GM19043 (cell line): ENCODE results near the gene ITPKA.
A peak's percentile ranks its signal among the peaks of the same experiment; 100 is the strongest.
"Not testable (repeated sequence)": the region's sequence is repeated elsewhere in the genome, so short reads cannot be mapped to it uniquely, and the experiment has no call there.

Experiments used
- ATAC-seq: cut with Tn5 transposase; IDR thresholded peaks from one replicate; pipeline ENCODE4 v1.9.1; 2021; ENCODE audit warnings: low read depth; ENCODE audit not compliant: unreplicated experiment

The ITPKA gene

GRCh38 chr15:41493205-41493901 lies at the start of gene ITPKA:
Gene ITPKA (plus strand): TSS chr15:41493874. CDS start chr15:41493928, 54 bp downstream.
- no peak for ATAC-seq

DNA sequence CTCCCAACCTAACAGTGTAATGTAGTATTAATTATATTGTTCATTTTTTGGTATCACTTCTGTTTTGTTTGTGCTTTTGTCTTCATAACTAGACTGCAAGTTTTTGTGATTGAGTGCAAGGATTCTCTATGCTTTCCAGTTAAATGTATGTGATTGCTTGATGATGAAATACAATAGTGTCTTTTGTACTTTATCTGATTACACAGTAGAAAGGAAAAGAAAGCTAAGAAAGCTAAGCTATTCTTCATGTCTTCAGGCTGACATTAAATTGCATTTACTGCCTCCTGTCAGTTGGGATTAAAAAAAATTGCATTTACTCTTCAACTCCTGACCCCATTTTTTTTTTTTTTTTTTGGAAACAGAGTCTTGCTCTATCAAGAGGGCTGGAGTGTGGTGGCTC lies 48.3 kb upstream of the ITPKA start:
- ATAC-seq = no peak

DNA sequence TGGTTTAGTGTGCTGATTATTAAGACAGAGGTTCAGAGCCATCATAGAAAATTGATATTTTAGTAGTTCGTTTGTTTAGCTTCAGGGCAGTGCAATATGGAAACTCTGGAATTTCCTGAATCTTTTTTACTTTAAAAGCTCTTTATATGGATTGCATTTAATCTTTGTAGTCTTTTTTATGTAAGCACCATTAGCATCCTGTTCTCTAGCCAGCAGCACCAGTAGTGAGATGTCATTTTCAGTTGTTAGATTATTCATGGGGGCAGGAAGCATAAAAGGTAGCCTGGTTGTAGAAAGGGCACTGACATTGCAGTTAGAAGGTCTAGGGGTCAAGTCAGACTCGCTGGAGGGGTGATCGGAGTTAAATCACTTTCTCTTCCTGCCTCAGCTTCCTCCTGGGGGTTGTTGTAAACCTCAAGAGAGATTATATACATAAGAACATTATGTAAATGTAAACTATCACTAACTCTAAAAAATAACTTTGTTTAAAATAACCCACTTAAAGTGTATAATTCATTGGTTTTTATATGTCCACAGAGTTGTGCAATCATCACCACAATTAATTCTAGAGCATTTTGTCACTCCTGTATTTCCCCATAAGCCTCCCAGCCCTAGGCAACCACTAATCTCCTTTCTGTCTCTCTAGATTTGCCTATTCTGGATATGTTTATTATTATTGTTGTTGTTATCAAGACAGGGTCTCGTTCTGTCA lies 31.4 kb upstream of the ITPKA start:
- no peak for ATAC-seq

- no peak for ATAC-seq
Observed at GRCh38 chr15:41464889-41465580, 28.6 kb upstream of the ITPKA start.

DNA sequence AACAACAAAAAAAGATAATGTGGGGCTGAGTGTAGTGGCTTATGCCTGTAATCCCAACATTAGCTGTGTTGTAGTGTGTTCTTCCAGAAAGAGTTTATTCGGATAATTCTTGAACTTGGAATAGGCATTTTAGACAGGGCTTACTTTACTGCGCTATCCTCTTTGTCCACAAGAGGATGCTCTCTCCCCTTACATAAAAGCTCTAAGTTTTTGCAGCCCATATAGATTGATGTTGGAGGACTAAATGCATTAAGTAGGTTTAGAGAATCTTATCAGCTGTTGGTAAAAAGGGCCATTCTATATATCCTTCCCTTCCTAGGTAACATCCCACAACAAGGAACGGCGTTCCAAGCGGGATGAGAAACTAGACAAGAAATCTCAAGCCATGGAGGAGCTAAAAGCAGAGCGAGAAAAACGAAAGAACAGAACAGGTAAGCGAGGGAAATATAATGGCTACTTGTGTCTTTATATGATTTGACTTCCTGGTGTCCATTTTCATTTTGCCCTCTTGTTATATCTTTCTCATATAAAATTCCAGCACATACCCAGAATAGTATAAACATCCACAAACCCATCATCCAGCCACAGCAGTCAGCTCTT lies 27.8 kb upstream of the ITPKA start:
- no peak for ATAC-seq

DNA sequence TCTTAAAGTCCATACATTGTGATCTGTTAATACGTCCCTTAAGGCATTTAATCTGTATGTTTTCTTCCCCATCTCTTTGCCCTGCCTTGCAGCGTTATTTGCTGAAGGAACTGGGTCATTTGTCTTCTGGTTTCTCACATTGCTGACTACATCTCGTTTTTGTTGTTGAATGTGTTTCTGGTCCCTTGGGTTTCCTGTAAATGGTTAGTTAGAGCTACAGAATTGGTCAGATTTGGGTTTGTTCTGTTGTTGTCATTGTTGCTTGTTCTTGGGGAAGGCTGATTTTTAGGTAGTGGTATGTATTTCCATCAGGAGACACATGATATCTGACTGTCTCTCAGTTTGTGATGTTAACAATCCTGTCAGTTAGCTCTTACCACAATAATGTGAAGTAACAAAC lies 27.0 kb upstream of the ITPKA start:
- ATAC-seq = no peak

DNA sequence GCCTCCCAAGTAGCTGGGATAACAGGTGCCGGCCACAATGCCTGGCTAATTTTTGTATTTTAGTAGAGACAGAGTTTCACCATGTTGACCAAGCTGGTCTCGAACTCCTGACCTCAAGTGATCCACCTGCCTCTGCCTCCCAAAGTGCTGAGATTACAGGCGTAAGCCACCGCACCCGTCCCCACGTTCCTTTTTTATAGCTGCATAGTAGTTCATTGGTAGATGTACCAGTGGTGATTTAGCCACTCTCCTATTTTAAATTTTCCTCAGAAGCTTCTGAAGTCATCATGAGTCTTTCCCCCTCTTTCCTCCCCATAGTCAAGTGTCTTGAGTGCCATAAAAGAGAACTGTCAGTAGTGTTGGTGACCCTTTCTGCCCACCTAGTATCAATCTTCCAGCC lies 24.0 kb upstream of the ITPKA start:
- ATAC-seq = not testable (repeated sequence)

DNA sequence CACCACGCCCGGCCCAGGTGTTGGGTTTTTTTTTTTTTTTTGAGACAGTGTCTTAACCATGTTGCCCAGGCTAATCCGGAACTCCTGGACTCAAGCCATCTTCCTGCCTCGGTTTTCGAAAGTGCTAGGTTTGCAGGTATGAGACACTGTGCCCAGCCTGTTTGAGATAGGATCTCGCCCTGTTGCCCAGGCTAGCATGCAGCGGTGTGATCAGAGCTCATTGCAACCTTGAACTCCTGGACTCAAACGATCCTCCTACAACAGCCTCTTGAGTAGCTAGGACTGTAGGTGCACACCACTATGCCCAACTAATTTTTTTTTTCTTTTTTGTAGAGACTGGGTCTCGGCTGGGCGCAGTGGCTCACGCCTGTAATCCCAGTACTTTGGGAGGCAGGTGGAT lies 20.3 kb upstream of the ITPKA start:
- ATAC-seq = no peak

DNA sequence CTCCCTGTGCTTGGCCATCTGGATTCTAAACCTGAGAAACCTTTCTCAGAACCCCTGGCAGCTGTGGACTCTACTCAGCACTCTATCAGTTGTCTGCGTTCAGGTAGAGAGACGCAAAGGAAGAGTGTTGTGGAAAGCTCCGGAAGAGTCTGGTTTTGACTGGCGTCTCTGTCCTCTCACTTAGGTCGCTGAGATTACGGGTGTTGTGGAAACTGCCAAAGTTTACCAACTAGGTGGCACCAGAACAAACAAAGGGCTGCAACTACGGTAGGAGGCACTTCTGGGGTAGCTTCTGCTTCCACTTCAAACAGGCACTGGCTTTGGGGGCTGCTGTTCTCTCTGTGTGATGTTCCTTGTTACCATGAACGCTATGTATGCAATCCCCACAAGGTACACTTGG lies 19.2 kb upstream of the ITPKA start:
- ATAC-seq = no peak

- no peak for ATAC-seq
Observed at GRCh38 chr15:41474941-41475340, 18.7 kb upstream of the ITPKA start.

GRCh38 chr15:41476416-41477048 lies 17.1 kb upstream of the ITPKA start:
- ATAC-seq = no peak

DNA sequence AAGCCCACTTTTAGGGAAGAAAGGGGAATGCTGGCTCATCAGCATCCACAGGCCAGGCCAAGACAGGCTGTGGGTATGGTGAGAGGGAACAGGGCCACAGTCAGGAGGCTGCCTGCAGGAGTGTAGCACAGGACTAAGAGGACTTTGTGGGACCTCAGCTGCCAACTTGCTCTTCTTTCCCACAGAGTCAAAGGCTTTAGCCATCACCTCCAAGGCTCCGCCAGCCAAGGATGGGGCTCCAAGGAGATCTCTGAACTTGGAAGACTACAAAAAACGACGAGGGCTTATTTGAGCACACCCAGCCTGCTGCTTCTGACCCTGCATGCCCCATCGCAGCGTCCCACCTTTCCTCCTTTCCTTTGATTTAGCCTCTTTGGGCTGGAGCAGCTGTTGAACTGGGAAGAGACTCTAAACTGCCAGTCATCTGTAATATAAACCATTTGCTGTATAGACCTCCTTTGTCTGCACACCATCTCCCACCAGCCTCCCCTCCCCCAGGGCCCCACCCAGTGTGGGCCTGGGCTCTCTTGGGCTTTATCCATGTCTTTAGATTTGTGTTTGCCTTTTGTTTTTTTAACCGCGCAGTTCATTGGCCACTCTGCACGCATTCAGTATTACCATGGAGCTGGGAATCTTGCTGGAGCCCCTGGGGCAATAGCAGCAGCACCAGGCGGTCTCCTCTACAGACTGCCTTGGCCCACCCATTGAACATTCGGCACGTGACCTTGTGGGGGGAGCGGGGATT lies 13.1 kb upstream of the ITPKA start:
- no peak for ATAC-seq

DNA sequence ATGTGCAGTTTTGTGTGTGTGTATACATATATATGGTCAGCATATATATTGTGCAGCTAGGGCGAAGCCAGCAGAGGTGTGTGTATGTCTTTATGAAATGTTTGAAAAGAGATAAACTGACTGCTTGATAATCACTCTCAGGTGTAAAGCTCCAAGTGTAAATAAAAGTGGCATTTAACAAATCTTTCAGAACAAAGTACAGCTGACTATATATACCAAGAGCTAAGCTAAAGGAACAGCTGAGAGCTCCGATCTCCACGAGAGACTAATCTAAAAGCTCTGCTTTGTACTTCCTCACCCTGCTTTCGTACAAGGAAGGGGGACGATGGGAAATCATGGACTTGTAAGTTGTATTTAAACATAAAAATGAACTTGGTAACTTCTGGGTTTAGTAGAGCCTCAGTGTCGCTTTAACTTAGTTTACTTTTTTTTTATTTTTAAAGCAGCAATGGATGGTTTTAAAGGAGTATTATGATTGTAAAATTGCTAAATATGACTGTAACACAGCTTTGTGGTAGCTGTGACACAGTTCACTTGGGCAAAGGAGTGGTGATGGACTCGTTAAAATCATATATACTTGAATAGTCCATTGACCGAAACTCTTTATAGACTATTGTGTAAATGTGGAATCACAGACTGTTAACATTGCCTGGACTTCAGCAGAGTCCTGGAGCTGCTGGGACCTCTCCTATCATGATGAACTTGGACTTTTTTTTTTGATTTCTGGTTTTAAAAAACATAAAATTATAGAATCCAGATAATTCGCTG lies 11.4 kb upstream of the ITPKA start:
- no peak for ATAC-seq

- ATAC-seq = peak; percentile 66
Observed at GRCh38 chr15:41483115-41483514, 10.6 kb upstream of the ITPKA start.

- no peak for ATAC-seq
Observed at GRCh38 chr15:41483519-41483918, 10.2 kb upstream of the ITPKA start.

- no peak for ATAC-seq
Observed at GRCh38 chr15:41484937-41485625, 8.6 kb upstream of the ITPKA start.

GRCh38 chr15:41486286-41486685 lies 7.4 kb upstream of the ITPKA start:
- ATAC-seq = no peak

DNA sequence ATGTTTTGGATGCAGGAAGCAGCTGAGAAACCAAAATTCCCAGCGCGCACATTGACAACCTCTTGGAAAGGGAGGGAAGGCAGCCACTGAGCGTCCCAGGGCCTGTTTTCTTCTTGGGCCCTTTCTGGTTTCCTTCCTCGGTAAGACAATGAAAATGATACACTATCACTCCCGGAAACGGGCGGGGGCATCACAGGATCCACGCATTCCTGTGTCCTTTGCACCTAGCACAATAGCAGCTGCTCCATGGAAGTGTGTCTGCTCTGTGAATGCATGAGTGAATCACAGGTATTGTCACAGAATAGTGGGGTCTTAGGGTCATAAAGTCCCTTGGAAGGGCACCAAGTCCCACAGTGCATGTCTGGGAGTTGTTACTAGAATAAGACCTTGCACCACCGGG lies 6.3 kb upstream of the ITPKA start:
- no peak for ATAC-seq

GRCh38 chr15:41487802-41488201 lies 5.9 kb upstream of the ITPKA start:
- ATAC-seq = no peak
